ENCODE measurements around the gene LIMA1. TPM values are rescaled to one million over a fixed set of nuclear protein-coding genes. Genes with fewer than 3 reads are reported as not detected.
"Not testable (repeated sequence)": the region's sequence is repeated elsewhere in the genome, so short reads cannot be mapped to it uniquely, and the experiment has no call there.

Gene LIMA1
- total RNA-seq, 2 donors from 2014 or later = 36.2 to 45.6 TPM

DNA sequence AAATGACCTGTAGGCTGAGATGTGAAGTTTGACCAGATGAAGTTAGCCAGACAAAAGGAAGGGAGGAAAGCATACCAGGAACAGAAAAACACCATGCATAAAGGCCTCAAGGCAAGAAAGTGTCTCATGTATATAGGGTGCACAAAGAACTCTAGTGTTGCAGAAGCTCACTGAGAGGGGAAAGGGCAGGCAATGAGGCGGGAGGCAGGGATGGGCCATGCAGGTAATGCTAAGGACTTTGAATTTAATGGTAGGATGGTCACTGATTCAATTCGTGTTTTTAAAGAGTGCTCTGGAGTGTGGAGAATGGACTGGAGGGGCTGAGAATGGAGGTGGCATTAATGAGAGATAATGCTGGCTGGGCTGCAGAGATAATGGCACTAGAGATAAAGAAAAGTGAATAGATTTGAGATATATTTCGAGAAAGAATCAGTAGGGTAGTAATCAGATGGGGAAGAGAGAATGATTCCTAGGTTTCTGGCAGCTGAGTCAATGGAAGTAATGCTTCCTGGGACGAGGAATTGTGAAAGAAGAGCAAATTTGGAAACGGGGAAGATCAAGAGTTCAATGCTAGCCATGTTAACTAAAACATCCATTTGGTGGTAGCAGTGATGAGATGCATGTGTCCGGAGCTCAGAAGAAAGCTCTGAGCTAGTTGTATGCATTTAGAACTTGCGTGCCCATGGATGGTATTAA is 43.1 kb downstream of the LIMA1 start:
- Mint-ChIP-seq H3K36me3 (peaks cover 0 to 6% of the 10 kb centered on the region in 2 donors), H3K9me3 (no peaks in the 10 kb centered on the region), H3K27ac (no peak overlapping the region)
- ATAC-seq (no peak), DNase-seq (ENCODE audit: low spot score in 2 of 2) (no peak)

DNA sequence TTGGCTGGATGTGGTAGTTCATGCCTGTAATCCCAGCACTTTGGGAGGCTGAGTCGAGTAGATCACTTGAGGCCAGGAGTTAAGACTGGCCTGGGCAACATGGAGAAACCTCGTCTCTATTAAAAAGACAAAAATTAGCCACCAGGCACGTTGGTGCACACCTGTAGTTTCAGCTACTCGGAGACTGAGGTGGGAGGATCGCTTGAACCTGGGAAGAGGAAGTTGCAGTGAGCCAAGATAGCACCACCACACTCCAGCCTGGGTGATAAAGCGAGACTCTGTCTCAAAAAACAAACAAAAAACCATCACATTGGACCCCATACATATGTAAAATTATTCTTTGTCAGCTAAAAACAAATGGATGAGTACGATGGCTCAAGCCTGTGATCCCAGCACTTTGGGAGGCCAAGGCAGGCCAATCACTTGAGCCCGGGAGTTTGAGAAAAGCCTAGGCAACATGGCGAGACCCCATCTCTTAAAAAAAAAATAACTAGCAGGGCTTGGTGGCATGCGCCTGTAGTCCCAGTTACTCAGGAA is 43.9 kb downstream of the LIMA1 start:
- Mint-ChIP-seq H3K36me3 (peaks cover 0 to under 1% of the 10 kb centered on the region in 2 donors), H3K9me3 (no peaks in the 10 kb centered on the region), H3K27ac (no peak overlapping the region)
- no peak for ATAC-seq
- no peak for DNase-seq (ENCODE audit: low spot score in 2 of 2)

DNA sequence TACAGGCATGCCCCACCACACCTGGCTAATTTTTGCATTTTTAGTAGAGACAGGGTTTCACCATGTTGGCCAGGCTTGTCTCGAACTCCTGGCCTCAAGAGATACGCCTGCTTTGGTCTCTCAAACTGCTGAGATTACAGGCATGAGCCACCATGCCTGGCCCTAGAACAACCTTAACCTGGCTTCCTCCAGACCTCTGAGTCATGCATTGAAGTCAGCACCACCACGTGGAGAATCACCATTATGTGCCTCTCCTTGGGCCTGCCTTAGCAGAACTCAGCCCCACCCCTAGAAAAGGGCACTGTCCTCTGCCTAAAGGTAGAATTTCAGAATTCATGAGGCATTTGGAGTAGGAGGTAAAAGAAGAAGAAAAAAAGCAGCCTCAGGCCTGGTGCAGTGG is 49.0 kb downstream of the LIMA1 start:
- ATAC-seq = peak; percentile 61 to 85
- no peak for DNase-seq (ENCODE audit: low spot score in 2 of 2)
- H3K36me3 Mint-ChIP-seq = no peaks in the 10 kb centered on the region
- no peaks in the 10 kb centered on the region for H3K9me3 Mint-ChIP-seq
- no peak overlapping the region for H3K27ac Mint-ChIP-seq

DNA sequence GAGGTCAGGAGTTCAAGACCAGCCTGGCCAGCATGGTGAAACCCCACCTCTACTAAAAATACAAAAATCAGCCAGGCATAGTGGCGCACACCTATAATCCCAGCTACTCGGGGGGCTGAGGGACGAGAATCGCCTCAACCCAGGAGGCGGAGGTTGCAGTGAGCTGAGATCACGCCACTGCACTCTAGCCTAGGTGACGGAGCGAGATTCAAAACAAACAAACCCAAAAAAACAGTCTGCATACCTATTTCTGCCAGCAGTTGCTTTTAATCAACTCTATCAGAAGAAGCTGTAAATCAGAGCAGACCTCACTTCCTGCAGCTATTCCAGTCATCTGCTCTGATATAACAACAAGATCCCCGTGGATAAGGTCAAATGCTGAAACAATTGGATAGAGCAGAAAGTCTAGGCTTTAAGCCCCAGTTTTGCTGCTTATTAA is 50.5 kb downstream of the LIMA1 start:
- ATAC-seq = no peak
- no peak for DNase-seq (ENCODE audit: low spot score in 2 of 2)
- Mint-ChIP-seq H3K27ac (no peak overlapping the region), H3K9me3 (no peaks in the 10 kb centered on the region), H3K36me3 (no peaks in the 10 kb centered on the region)

DNA sequence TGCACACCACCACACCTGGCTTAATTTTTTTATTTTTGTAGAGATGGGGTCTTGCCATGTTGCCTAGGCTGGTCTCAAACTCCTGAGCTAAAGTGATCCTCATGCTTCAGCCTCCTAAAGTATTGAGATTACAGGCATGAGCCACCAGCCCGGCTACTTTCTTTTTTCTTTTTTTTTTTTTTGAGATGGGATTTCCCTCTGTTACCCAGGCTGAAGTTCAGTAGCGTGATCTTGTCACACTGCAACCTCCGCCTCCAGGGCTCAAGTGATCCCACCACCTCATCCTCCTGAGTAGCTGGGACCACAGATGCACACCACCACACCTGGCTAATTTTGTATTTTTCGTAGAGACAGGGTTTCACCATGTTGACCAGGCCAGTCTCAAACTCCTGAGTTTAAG is 51.1 kb downstream of the LIMA1 start:
- DNase-seq (ENCODE audit: low spot score in 2 of 2) (no peak), ATAC-seq (no peak)
- no peaks in the 10 kb centered on the region for H3K9me3 Mint-ChIP-seq
- no peaks in the 10 kb centered on the region for H3K36me3 Mint-ChIP-seq
- no peak overlapping the region for H3K27ac Mint-ChIP-seq

DNA sequence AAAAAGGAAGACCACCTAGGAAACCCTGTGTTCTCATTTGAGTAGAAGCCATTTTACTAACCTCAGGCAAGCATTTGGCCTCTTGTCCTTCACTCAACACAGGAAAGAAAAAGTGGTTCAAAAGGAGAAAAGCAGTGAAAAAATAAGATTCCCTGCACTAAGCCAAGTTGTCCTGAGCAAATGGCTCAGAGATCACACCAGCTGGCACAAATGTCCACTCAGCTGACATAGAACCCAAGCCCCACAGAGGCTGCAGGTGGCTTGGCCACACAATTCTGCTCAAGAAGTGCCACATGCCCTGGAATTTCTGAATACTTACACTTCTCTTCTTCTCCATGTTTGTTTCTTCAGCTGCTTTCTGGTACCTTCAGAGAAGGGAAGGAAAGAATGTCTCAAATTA is 52.0 kb downstream of the LIMA1 start:
- Mint-ChIP-seq H3K27ac (peak overlapping the region in 1 of 2 donors; percentile 15), H3K9me3 (no peaks in the 10 kb centered on the region), H3K36me3 (no peaks in the 10 kb centered on the region)
- ATAC-seq (no peak), DNase-seq (ENCODE audit: low spot score in 2 of 2) (no peak)

DNA sequence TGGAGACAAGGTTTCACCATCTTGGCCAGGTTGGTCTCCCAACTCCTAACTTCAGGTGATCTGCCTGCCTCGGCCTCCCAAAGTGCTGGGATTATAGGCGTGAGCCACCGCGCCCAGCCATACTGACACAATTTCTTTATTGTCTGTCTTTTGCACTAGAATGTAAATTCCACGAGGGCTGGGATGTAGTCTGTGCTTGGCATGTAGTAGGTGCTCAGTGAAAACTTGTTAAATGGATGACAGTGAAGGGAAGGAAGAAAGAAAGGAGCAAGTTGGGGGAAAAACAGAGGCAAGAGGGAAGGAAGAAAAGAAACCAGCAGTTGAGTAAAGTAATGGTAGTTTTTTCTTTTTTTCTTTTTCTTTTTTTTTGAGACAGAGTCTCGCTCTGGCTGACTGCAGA is 53.1 kb downstream of the LIMA1 start:
- Mint-ChIP-seq H3K36me3 (no peaks in the 10 kb centered on the region), H3K27ac (no peak overlapping the region), H3K9me3 (no peaks in the 10 kb centered on the region)
- DNase-seq (ENCODE audit: low spot score in 2 of 2) (no peak), ATAC-seq (no peak)

DNA sequence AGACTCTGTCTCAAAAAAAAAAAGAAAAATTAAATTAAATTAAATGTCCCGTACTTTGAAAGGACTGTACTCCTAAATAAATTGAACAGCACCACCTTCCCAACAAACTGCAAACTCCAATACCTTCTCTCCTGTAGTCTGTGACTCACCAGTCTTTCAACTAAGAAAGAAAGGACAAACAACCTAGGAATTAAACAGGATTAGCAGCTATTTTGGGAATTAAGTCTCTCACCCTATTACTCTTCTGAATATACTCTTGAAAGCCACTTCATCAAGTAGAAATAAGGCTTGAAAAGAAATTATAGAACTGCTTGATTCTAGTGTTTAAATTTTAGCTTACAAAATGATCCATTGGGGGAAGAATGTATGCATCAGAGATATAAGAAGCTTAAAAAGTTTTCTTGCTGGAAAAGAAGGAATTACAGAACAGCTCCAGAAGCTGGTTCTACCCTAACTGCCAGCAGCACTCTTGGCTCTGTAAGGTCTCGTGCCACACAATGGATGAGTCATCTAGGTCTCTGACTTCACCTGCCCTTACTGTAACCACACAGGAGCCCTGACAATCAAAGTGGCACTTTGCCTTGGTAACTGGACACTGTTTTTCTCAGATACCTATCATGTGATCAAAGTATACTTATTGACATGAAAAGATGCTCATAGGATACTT is 59.2 kb downstream of the LIMA1 start:
- no peaks in the 10 kb centered on the region for H3K9me3 Mint-ChIP-seq
- no peak overlapping the region for H3K27ac Mint-ChIP-seq
- DNase-seq (ENCODE audit: low spot score in 2 of 2) = peak; percentile 34 to 61
- peaks cover 4% of the 10 kb centered on the region in 2 donors for H3K36me3 Mint-ChIP-seq
- ATAC-seq = peak; percentile 66 to 76

DNA sequence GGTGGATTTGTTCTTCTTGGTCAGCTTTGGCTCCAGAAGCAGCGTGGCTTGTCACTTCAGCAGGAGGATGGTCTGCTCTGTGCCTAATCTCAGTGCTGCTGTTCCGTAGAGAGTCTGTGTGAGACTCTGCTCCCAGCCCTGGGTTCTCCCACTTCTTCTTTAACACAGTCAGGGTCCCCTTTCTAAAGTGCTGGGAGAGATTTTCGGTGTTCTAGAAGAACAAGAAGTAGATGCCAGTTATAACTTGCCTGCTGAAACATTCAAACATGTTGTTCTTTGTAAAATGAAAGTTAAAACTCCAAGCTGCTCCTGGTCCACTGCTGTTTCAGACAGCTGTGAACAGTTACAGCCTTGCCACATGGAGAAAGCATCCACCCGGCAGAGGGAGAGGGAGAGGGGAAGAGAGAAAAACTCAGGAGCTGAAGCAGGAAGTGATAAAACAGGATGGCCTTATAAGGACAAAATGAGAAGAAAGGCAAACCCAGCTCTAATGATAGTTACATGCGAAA is 61.0 kb downstream of the LIMA1 start:
- Mint-ChIP-seq H3K27ac (no peak overlapping the region), H3K36me3 (peaks cover 4% of the 10 kb centered on the region in 2 donors), H3K9me3 (no peaks in the 10 kb centered on the region)
- ATAC-seq (peak; percentile 19 to 26), DNase-seq (ENCODE audit: low spot score in 2 of 2) (peak in 1 of 2 donors; percentile 18)

DNA sequence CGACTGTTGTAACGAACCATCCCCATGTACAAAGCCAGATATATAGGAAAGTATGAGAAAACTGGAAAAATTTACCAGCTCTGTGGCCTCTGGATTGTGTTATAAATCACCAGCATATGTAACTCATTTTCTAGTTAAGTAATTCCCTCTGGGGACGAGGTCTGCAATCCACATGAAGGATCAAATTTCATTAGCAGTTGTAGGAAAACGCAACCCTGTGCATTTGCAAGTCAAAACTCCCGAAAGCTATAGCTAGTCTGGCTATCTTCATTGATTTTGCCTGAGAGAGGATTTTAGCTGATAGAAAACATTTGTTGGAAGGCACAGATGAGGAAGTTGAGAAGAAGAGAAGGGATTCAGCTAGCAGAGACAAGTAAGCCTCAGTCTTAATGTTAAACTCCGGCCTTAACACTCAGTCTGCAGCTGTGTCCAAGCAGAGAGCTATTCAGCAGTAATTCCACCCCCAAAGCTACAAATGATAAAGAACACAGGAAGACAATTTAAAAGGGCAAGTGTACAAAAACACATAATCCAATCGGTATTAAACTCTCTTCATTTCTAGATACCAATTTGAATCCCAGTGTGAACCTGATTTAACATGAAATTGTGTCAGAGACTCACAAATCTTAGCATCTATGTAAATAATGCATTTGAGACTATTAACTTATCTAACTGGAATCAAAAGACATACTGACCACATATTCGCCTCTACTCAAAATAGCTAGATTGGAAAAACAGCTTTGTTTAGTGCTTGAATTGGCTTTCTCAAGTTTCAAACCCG is 61.9 kb downstream of the LIMA1 start:
- no peak for DNase-seq (ENCODE audit: low spot score in 2 of 2)
- Mint-ChIP-seq H3K9me3 (no peaks in the 10 kb centered on the region), H3K36me3 (peaks cover 4% of the 10 kb centered on the region in 2 donors), H3K27ac (no peak overlapping the region)
- no peak for ATAC-seq

DNA sequence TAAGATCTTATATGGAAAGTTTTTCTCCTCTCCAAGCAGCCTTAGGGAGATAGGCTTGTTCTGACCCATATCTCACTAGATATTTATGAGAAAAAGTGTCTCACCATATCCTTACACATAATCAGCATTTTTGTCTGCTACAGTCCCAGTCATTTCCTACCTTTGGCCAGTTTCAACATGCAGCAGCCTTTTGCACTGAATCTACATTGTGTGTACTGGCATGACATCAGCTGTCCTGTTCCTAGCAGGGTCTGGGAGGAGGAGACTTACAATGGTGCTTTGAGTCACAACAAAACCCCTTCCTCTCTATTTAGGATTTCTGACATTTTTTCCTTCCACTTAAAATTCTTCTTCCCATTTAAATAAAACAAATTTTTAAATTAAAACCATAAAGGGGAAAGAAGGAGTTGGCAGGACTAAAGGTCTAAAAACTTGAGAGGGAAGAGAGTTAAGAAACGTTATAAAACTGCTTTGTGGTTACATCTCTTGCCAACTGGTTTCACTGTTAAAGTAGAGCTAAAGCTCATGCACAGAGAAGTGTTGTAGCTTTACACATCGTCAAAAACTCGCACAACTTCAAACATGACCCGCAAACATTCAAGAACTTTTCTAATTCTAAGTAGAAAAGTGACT is 62.8 kb downstream of the LIMA1 start:
- H3K27ac Mint-ChIP-seq = no peak overlapping the region
- ATAC-seq = peak; percentile 86 to 91
- H3K36me3 Mint-ChIP-seq = peaks cover 4% of the 10 kb centered on the region in 2 donors
- DNase-seq (ENCODE audit: low spot score in 2 of 2) = peak; percentile 53 to 60
- H3K9me3 Mint-ChIP-seq = no peaks in the 10 kb centered on the region

DNA sequence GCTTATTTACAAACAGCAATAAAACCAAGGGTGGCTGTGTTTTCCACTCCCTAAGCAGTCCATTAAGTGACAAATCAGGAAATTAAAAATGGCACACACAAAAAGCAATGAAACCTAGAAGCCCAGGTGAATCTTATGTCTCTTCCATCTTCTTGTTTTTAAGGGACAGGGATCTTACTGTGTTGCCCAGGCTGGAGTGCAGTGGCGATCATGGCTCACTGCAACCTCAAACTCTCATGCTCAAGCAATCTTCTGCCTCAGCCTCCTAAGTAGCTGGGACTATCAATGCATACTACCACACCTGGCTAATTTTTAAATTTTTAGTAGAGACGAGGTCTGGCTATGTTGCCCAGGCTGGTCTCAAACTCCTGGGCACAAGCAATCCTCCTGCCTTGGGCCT is 63.8 kb downstream of the LIMA1 start:
- H3K27ac Mint-ChIP-seq = no peak overlapping the region
- no peaks in the 10 kb centered on the region for H3K9me3 Mint-ChIP-seq
- no peak for DNase-seq (ENCODE audit: low spot score in 2 of 2)
- H3K36me3 Mint-ChIP-seq = peaks cover 4 to 7% of the 10 kb centered on the region in 2 donors
- no peak for ATAC-seq

DNA sequence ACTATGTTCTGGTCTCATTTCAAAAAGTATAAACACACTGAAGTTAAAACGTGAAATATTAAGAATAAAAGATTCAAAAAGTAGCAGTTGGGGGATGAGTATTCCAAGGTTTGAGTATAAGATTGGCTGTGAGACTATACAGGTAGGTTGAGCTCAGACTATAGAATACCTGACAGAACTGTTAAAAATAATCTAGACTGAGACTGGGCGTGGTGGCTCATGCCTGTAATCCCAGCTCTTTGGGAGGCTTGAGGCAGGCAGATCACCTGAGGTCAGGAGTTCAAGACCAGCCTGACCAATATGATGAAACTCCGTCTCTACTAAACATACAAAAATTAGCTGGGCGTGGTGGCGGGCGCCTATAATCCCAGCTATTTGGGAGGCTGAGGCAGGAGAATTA is 64.3 kb downstream of the LIMA1 start:
- not testable (repeated sequence) for DNase-seq (ENCODE audit: low spot score in 2 of 2); H3K9me3 Mint-ChIP-seq; H3K27ac Mint-ChIP-seq; H3K36me3 Mint-ChIP-seq; ATAC-seq

DNA sequence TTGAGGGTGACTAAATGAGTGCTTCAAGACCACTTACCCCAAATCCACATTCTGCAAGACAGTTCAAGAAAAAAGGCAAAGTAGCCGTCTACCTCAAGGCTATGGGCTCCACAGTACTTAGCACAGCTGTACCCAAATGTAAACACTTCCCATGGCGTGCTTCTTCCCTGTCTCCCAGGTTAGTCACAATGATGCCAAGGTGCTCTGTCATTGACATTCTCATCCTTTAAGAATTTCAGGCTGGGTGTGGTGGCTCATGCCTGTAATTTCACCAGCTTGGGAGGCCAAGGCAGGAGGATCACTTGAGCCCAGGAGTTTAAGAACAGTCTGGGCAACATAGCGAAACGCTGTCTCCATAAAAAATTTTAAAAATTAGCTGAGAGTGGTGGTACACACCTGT is 64.9 kb downstream of the LIMA1 start:
- no peaks in the 10 kb centered on the region for H3K9me3 Mint-ChIP-seq
- H3K27ac Mint-ChIP-seq = no peak overlapping the region
- H3K36me3 Mint-ChIP-seq = peaks cover 4 to 7% of the 10 kb centered on the region in 2 donors
- ATAC-seq = no peak
- DNase-seq (ENCODE audit: low spot score in 2 of 2) = no peak

DNA sequence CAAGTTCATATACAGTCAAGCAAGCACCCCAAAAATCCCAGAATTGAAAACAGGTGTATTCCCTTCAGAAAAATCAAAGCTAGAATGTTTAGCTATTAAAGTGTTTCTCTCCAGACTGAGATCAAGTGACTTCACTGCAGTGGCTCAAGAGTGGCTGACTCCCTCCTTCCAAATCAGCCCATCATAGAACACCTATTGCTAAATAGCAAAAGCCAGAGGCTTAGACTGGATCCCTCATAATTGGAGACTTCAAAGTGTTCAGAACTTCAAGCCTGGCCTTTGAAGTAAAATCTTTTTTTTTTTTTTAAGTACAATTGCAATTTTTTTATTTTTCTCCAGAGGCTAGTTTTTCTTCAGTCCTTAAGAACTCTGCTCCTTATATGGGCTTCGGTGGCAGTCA is 66.1 kb downstream of the LIMA1 start:
- no peaks in the 10 kb centered on the region for H3K9me3 Mint-ChIP-seq
- no peak for DNase-seq (ENCODE audit: low spot score in 2 of 2)
- no peak for ATAC-seq
- peak overlapping the region in 1 of 2 donors; percentile 40 for H3K27ac Mint-ChIP-seq
- H3K36me3 Mint-ChIP-seq = peaks cover 4 to 7% of the 10 kb centered on the region in 2 donors

DNA sequence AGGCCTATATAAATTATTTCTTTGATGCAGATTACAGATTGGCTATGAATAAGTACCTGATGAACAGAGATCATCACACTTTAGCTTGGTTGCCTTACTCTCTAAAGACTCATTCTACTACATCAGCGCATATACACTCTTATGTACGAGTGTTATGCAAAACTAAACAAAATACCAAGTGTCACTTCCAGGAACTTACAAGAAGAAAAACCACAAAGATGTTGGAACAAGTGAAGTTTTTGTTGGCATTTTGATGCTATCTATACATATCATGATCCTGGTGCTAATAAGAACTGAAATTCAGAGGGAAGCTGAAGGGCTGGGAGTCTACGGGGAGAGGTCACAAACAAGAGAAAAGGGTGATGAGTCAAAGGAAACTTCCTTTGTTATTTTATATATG is 68.3 kb downstream of the LIMA1 start:
- ATAC-seq = peak in 1 of 2 donors; percentile 30
- Mint-ChIP-seq H3K36me3 (peaks cover 7 to 12% of the 10 kb centered on the region in 2 donors), H3K27ac (peak overlapping the region in 1 of 2 donors; percentile 11), H3K9me3 (no peaks in the 10 kb centered on the region)
- DNase-seq (ENCODE audit: low spot score in 2 of 2) = no peak

Measured in activated naive CD4-positive, alpha-beta T cell treated with anti-CD3 and anti-CD28 coated beads, Interleukin-2, amount 50 U/mL, for 72 hours (primary cell).